Dedifferentiated amniotic fluid mesenchymal stem cell (primary cell): ENCODE results near the gene DOCK2.
A peak's percentile ranks its signal among the peaks of the same experiment; 100 is the strongest.

Experiments
- DNase-seq: peaks from one replicate; pipeline ENCODE4 v3.0.0-alpha.2; 2016; ENCODE audit errors: extremely low spot score

DOCK2 gene

GRCh38 chr5:170095646-170096045 is 458.6 kb downstream of the DOCK2 start:
- no peak for DNase-seq

GRCh38 chr5:170097934-170098333 is 460.9 kb downstream of the DOCK2 start:
- DNase-seq = no peak

GRCh38 chr5:170100066-170100943 is 463.2 kb downstream of the DOCK2 start:
- peak; percentile 78 for DNase-seq

DNA sequence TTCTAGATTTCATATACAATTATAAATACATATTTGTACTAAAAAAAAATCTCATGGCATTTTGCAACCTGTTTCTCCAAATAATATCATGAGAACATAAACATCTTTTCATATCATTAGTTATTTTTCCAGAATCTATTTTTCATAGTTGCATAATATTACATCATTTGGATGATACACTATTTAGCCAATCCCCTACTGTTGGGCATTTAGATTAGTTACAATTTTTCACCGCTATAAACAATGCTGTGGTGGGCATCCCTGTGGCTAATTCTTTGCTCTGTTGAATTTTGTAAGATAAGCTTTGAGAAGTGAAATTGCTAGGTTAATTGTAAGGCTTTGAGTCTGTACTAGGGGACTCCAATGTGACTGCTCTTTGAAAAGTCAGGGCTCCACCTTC is 466.4 kb downstream of the DOCK2 start:
- no peak for DNase-seq

GRCh38 chr5:170104299-170104698 is 467.2 kb downstream of the DOCK2 start:
- DNase-seq = no peak

- DNase-seq = no peak
These were observed 467.6 kb downstream of the DOCK2 start for GRCh38 chr5:170104710-170105109.

GRCh38 chr5:170105642-170106611 is 468.9 kb downstream of the DOCK2 start, which contains the start of gene FOXI1:
TSS of gene FOXI1 (plus strand) at chr5:170105897. CDS start at chr5:170105958, 61 bp downstream.
- DNase-seq = no peak

DNA sequence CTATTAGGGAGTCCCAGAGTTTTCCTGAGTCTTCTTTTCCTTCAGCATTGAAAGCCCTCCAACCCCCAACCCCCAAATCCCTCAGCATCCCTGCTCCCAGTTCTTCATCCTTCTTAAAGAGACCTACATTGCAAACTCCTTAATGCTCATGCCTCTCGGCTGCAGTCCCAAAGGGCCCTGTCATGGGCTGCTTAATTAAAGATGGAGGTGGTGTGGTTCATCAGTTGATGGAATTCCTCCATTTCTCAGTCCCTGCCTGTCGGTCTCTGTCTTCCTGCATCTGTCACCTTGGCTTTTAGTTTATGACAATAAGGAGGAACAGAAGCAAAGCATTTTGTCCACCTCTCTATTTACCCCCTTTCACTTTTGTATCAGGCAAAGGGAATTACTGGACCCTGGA is 470.6 kb downstream of the DOCK2 start:
- DNase-seq = no peak

DNA sequence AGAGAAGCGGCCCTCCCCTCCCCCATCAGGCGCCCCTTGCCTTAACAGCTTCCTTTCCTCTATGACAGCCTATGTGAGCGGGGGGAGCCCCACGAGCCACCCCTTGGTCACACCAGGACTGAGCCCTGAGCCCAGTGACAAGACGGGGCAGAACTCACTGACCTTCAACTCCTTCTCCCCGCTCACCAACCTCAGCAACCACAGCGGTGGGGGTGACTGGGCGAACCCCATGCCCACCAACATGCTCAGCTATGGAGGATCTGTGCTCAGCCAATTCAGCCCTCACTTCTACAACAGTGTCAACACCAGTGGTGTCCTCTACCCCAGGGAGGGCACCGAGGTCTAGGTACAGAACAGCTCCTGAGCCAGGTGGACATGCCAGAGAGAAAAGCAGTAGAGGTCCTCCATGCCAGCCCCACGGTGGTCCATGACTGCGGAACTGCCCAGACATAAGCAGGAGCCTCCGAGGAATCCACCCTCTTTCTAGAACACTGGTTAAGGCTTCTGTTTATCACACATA is 471.3 kb downstream of the DOCK2 start:
- DNase-seq = no peak

- DNase-seq = no peak
These were observed 472.3 kb downstream of the DOCK2 start for GRCh38 chr5:170109059-170110031.

DNA sequence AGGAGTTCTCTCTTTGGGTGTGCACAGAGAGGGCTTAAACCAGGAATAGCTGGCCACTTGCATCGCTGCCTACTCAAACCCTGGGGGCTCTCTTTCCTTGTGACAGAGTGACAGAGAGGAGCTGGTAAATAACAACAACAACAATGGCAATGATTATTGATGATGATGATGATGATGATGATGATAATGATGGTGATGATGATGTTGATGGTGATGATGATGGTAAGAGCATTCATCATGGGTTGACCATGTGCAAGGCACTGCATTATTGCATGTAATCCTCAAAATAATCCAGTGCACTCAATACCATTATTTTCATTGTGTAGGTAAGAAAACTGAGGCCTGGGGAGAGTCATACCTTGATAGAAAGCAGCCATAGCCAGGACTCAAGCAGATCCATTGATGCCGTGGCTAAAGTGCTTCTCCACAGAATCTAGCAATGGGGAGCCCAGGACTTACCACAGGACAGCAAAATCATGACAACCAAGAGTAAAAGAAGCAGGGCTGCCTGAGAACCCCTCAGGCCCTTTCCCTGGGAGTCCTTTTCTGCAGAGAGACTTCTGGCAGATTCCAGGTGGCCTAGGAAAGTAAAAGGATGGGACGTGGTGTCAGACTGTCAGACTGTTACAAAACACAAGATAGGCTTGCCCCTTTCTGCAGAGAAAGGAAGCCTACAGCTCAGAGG is 473.5 kb downstream of the DOCK2 start:
- DNase-seq = no peak

DNA sequence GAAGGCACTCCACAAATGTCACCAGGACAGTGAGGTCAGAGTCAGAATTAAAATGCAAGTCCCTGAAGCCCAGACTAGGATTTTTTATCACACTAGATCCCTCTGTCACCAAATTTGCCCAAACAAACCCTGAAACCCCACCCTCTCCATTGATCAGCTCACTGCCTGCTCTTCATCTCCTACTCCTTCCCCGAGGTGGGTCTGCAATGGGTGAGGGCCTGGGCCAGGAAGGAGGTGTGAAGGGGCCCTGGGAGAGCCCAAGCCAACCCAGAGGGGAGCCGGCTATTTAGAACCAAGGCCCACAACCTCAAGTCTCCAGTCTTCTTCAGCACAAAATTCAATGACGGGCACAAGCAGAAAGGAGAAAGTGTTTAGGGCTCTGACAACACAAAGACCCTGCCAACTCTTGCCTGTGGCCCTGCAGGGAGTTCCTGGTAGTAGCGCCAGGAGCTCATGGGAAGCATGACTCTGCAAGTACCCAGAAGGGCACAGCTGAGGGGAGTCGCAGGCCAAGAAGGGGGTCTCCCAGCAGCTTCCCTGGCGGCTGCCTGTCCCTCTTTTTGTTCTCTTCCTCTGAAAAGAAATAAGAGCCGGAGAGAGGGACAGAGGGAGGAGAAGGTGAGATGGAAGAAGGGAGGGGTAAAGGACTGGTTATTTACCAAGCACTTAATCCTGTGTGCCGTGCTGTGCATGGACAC is 474.2 kb downstream of the DOCK2 start:
- no peak for DNase-seq

GRCh38 chr5:170112876-170113521 is 475.9 kb downstream of the DOCK2 start:
- DNase-seq = no peak

GRCh38 chr5:170113522-170113900 is 476.4 kb downstream of the DOCK2 start:
- DNase-seq = no peak

GRCh38 chr5:170114271-170114670 is 477.2 kb downstream of the DOCK2 start:
- DNase-seq = no peak

- DNase-seq = no peak
These were observed 478.9 kb downstream of the DOCK2 start for GRCh38 chr5:170115925-170116324.

GRCh38 chr5:170117736-170118135 is 480.7 kb downstream of the DOCK2 start:
- no peak for DNase-seq

DNA sequence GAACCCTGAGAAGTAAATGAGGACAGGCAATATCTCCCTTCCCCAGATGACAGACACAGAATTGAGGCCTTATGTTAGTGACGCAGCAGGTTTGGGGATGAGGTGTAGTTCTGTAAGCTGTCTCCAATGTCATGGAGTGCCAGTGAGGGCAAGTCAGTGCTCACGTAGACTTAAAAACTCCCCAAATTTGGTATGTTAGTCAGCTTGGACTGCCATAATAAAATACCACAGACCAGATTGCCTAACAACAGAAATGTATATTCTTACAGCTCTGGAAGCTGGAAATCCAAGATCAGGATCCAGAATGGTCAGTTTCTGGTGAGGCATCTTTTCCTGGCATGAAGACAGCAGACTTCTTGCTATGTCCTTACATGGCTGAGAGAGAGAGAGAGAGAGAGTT is 483.5 kb downstream of the DOCK2 start:
- peak; percentile 81 for DNase-seq

GRCh38 chr5:170121321-170121720 is 484.2 kb downstream of the DOCK2 start:
- DNase-seq = peak; percentile 47
